ENCODE data around the gene BBS9.
"Not testable (repeated sequence)": the region's sequence is repeated elsewhere in the genome, so short reads cannot be mapped to it uniquely, and the experiment has no call there.

BBS9 gene

DNA sequence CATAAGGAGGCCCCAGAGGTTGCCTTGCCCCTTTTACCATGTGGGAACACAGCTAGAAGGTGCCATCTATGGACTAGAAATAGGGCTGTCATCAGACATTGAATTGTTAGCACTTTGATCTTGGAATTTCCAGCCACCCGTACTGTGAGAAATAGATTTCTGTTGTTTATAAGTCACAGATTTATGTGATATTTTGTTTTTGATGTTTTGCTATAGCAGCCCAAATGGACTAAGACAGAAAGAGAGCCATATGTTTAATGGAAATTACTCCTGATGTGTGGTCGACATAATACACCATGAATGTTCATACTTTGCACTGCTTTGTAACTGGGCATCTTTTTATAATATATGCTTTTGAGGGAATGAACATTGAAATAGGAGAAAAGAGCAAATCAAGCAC, 302.2 kb downstream of the BBS9 start:
- no peak for DNase-seq (ENCODE audit: low read depth in 2 of 2)

DNA sequence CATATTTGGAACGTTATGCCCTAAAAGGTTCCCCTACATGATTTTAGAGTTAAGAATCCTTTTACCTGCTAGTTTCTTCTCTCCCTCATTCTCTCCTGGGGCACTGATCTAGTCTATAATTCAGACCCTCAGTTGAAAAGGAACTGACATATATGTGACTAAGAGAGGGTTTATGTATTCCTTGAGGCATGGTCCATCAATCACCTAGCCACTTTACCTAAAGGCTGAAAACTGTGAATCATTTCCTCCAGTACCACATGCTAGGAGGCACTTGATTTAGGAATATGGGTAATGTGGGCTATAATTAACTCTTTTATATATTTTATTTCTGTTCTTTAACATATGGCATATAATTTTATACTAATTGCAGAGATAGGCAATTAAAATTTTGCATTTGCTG, 303.5 kb downstream of the BBS9 start:
- DNase-seq (ENCODE audit: low read depth in 2 of 2) = no peak

DNA sequence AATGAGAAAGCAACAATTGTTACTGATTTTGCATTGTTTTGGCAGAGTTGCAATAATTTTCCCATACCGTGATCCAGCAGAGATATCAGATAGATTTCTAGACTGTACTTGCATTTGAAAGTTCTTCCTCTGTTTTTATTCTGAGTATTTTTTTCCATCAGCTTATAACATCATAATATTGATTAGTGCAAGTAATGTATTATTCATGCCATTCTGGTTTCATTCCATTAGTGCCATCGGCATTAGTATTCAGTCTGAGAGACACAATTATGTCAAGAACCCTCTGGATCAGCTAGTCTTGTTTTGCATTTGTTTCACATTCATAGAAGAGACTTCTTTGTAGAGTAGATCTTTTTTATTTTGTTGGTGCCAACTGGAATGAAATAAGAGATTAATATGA, 304.0 kb downstream of the BBS9 start:
- no peak for DNase-seq (ENCODE audit: low read depth in 2 of 2)

DNA sequence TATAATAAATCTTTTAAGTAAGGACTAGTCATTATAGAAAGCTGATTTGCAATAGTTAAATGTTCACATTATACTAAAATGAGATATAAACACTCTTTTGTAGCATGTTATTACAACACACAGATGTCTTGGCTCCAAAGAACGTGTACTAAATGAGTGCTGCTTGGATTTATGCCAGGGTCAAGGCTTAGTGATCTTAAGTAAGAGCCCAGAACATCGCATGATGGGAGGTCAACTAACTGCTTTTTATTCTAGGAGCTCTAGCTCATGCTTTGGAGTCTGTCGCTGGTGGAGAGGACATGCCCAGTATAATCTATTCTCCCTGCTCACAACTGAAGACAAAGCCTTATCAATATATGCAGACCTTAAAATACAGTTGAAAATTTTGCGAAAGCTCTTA, 315.1 kb downstream of the BBS9 start:
- DNase-seq (ENCODE audit: low read depth in 2 of 2) = no peak

DNA sequence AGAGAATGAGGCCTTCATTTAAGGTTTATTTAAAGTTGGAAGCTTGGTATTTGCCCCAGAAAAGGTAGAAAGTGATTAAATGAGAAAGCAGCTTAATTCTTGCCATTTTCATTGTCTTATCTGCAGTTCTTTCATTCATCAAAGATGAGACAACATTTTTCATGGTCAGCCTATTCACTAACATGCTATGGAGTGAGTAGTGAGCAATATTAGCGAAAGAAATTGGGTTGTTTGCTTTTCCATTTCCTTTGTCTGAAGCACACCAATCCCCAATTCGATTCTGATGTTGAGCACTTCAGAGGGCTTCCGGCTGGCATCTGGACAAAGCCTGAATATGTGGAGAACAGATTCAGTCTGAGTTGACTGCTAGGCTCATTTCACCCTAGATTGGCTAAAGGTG, 317.2 kb downstream of the BBS9 start:
- no peak for DNase-seq (ENCODE audit: low read depth in 2 of 2)

DNA sequence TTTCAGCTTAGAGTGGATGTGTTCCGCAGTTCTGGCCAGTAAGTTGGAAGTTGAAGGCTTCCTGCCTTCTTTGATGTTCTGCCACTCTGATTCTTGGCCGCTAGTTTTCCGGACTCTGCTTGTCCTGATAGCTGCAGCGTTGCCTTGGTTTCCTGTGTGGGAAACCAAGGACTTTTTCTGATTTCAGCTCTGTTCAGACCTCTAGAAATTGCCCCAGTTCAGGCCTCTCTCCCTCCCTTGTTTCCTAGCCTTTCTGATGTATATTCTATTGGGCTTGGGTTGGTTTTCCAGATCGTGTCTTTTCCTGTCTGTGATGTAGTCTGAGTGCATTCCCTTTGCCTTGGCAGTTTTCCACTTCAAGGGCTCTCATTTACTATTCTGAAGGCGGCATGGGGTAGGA, 318.7 kb downstream of the BBS9 start:
- no peak for DNase-seq (ENCODE audit: low read depth in 2 of 2)

DNA sequence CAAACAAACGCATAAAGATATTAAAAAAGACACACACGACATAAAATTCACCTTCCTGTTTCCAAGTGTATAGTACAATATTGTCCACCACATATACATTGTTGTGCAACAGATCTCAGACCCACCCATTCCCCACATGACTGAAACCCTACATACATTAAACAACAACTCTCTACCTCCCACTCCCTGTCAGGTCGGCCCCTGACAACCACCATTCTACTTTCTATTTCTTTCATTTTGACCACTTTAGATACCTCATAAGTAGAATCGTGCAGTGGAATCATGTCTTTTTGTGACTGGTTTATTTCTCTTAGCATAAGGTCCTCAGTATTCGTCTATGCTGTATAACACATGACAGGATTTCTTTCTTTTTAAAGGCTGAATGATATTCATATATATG, 320.5 kb downstream of the BBS9 start:
- no peak for DNase-seq (ENCODE audit: low read depth in 2 of 2)

DNA sequence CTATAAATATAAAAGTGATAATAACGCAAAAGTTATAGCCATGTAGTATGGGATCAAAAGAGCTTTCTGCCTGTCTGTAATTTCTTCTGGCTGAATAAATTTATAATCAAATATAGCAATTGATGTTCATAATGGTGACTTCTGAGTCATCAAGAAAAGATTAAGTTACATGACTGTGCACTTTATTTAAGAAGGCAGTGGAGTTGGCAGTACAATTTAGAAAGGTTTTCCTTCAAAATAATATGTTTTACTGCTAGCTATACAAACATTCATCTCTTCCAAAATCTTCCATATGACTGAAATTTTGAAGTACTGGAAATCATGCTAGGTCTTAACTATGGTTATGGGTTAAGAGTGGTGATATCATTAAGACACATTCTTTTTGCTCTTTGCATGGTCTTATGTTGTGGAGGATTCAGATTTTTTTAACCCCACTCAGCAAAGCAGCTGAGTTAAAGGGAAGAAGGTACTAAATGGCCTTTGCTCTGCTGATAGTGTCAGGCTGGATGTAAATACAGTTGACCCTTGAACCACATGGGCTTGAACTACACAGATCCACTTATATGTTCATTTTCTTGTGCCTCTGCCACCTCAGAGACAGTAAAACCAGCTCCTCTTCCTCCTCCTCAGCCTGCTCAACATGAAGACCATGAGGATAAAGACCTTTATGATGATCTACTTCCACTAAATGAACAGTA, 323.6 kb downstream of the BBS9 start:
- DNase-seq (ENCODE audit: low read depth in 2 of 2) = no peak

DNA sequence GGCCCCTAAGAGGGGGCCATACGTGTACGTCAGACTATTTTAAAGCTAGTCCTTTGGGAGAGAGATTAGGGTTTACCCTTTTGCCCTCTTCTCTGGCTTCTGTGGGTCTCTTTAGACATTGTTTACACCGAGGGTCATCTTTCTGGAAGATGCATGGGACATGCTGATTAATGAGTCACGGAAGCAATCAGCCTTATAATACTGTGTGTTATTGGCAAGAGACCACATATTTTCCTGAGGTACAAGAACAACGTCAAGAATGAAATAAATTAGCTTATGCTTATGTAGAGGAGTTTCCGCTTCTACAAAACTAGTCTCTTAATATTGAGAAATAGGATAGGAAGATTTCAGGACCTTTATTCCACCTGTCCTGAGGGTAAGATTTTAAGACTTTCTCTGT, 327.7 kb downstream of the BBS9 start:
- DNase-seq (ENCODE audit: low read depth in 2 of 2) = no peak

DNA sequence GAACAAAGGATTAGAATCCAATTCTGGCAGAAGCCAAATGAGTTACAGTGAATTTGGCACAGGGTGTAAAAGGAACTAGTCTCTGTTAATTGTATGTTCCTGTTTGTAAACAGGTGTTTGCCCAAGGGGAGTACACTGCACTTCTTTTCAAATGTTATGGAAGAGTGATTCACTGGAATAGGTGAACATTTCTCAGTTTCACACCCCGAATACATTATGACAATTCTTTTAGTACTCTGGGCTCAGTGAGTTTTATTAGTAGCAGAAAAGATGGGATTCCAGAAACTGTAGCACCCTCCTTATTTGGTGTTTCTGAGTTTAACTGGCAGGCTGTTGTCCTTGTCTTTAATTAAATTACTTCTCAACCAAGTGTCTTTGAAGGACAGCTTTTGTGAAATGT, 329.2 kb downstream of the BBS9 start:
- DNase-seq (ENCODE audit: low read depth in 2 of 2) = no peak

DNA sequence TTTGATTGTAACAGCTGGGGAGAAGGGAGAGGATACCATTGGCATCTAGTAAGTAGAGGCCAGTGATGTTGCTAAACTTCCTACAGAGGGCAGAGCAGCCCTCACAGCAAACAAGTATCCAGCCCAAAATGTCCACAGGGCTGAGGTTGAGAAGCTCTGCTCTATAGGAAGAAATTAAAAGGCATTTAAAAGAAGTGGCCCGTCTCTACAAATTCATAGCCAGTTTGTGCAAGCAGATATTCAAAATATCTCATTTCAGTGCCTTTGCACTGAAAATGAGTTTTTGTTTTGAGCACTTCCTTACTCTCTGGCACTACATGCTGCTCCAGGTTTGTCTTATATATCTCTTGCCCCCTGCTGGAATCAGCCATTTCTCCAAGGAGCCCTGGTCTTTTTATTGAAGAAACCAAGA, 330.0 kb downstream of the BBS9 start:
- DNase-seq (ENCODE audit: low read depth in 2 of 2) = no peak

DNA sequence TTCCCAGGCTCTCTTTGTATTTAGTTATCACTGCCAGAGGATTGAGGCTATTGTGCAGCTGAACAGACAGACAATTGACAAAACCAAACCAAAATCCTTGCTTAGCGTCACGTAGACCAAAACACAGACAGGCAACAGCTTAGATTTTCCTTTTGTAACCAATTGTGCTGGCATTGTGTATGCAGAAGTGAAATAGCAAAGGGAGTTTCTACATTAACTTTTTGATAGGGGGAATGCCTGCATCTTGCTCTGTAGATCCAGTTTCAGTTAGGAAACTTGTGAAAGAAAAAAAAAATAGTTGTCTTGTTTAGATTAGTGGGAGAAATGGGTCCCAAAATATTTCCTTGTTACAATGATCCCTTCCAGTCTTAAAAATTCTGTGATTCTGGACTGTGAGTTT, 333.8 kb downstream of the BBS9 start:
- no peak for DNase-seq (ENCODE audit: low read depth in 2 of 2)

DNA sequence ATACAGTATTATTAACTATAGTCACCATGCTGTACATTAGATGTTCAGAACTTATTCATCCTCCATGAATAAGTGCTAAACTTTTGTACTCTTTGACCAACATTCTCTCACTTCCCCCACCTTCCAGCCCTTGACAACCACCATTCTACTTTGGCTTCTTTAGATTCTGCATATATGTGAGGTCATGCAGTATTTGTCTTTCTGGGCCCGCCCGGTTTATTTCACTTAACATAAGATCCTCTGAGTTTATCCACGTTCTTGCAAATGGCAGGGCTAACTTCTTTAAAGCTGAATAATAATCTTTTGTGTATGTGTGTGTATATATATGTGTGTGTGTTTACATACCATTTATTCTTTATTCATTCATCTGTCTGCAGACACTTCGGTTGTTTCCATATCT, 336.8 kb downstream of the BBS9 start:
- DNase-seq (ENCODE audit: low read depth in 2 of 2) = no peak

DNA sequence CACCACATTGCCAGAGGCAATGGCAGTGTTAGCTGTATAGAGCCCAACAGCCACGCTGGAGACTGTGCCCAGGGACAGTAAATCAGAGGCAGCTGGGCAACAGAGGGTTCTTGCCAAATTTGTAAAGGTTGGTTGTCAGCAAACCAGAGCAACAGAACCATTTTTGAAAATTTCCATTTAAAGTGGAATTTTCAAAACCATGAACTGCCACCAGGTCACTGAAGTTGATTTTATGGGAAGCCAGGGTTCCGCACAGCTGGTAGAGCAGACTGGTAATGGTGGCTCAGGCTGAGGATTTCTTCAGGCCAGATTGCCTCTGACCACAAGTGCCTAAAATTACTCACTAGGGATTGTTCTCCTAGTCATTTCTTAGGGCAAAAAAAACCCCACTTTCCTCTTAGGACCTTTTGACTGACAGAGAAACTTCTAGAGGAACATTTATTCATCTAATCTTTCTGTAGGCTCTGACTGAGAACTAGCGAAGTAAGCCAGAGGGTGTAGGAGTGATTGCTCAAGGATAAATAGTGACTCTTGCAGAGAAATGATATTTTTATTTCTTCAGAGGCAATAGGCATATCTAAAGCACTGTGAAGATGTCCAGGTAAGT, 342.4 kb downstream of the BBS9 start:
- no peak for DNase-seq (ENCODE audit: low read depth in 2 of 2)

DNA sequence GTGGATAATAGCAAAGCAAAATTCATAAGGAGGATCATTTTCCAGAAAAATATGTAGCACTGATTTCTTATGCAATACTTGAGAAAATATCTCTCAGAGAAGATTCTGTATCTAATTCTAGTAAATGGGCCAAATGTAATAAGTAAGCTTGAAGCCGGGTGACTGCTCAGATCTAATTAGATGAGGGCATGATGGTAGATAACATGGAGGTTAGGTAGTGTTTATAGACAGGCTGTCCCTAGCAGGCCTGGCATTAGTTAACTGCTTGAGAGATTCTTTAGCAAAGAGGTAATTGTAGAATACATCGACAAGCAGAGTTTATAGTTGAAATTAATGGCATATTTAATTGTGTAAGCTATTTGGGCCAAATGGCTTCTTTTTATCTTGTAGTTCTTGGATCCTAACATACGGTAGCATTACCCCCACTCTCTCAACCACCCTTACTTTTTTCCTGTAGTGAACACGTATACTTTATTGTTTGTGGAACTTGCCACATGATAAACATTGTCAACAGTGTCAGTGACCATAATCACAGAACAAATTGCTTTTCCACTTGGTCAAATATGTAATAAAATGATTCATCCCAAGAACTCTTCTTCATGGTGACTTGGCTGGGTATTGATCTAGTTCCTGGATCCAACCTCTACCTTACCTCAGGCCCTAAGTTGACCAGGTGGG, 343.1 kb downstream of the BBS9 start:
- DNase-seq (ENCODE audit: low read depth in 2 of 2) = no peak

DNA sequence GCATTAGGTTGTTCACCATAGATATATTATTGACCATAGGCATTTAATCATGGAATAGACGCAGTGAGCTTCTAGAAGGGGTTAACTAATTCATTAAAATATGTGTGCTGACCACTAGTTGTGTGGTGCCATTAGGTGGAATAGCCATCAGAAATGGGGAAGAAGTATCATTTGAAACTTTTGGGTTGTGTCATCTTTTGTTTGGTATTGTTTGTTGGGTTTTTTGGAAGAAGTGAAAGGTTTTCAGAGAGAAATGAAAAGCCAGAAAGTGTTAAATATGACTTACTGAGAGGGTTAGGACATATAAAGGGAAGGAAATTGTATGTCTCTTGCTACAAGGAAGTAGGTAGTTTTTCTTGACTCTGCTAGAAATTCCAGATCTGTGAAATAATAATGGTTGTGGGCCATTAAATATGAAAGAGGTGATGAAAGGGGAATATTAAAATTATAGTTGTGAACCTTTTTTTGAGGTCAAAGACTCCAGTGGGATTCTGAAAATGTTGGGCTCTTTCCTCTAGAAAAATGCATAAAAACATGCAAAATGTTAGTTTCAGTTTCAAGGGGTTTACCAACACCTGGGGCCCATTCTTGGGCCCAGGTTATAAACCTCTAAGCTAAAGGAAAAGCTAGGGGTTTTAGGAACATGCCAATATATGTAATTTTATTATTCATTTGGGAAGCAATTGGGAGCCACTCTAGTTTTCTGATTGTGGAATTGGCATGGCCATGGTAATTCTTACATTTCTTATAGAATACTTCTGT, 348.5 kb downstream of the BBS9 start:
- no peak for DNase-seq (ENCODE audit: low read depth in 2 of 2)

DNA sequence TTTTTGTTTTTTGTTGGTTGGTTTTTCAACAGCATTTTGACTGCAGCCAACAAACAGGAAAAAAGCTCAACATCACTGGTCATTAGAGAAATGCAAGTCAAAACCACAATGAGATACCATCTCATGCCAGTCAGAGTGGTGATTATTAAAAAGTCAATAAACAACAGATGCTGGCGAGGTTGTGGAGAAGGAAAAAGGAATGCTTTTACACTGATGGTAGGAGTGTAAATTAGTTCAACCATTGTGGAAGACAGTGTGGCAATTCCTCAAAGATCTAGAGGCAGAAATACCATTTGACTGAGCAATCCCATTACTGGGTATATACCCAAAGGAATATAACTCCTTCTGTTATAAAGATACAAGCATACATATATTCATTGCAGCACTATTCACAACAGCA, 355.1 kb downstream of the BBS9 start:
- DNase-seq (ENCODE audit: low read depth in 2 of 2) = not testable (repeated sequence)

DNA sequence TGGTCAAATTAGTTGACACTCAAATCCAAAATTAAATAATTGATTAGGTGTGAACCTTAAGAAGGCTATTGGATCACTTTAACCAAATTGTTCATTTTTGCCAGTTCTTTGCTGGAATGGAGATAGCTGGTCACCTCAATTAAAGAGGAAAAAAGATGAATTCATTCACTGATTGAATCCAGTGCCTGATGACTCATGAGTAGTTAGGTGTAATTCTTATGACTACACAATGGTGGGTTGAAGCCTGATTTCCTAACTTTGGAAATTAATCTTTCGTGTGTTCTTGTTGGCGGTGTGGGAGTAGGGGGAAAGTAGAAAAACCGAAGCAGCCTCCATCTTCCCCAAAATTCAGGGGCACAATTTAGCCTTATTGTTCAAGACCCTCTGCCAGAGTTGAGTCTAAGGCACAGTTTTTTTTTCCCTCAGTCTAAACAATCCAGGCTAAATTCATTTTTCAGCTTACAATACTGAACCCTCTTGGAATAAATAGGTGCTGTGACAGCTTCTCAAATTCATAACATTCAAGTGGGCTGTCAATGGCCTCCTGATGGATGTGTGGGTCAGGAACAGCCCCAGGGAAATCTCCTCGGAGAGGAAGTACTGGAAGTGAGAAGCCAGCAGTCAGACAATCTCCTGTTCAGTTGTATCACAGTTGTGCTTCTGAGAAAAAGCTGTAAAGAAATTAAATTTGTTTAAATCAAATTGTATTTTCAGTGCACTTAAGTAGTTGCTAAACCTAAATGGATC, 356.6 kb downstream of the BBS9 start:
- DNase-seq (ENCODE audit: low read depth in 2 of 2) = no peak

DNA sequence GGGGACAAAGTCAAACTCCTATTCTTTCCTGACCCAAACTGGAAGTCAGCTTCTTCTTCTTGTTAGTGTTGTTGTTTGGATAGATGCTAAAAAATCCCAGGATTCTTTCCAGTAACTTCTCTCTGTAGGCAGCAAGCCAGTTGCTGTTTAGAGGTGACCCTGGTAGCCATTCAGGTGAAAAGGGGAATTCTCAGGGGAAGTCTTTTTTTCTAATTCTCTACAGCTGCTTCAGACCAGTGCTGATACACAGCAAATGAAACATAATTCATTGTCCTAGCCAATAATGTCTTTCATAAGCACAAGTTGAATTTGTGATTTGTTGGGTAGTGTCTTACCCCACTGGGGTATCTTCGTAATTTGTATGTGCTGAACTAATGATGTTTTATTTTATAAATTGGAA, 357.3 kb downstream of the BBS9 start:
- DNase-seq (ENCODE audit: low read depth in 2 of 2) = no peak

DNA sequence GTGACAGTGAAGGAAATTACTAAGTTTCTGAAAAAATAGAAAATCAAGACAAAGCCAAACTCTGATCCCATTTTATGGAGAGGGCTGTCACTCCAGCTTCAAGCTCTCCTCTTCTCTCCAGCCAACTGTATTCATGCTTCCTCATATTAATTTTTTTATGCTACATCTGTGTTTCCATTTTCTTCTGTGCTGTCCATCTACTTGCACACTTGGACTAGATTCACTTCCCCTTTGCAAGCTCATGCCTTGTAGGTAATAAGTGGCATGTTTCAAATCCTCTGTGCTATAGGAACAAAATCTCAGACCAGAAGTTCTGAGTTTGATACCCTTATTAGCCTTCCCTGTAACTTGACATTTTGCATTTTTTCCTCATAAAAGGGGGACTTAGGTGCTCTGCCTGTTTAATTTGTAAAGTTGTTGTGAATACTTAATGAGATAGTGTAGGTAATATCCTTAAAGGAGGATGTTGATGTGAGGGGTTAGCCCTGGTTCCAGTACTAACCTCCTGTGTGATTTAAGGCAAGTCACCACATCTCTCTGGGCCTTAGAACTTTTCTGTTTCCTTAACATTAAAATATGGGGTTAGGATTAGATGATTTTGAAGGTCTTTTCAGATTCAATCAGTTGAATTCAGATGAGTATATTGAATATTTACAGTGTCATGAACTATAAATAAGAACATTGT, 358.8 kb downstream of the BBS9 start:
- no peak for DNase-seq (ENCODE audit: low read depth in 2 of 2)

DNA sequence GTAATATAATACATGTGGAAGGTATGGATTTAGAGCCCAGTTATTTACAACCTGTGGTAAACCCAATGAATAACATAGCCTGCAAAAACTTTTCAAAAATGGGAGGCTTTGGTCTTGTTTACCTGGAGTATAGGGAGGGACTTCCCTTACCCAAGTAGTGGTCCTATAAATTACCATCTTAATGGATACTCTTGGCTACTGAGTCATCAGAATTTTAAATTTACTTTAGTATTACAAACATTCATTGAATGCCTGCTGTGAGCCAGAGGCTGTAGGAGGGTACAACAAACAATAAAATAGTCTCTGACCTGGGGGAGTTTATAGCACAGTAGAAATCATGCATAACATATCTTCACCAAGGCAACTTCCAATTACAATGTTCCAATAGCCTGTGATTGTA, 365.1 kb downstream of the BBS9 start:
- DNase-seq (ENCODE audit: low read depth in 2 of 2) = no peak

Data from stimulated activated CD4-positive, alpha-beta T cell treated with anti-CD3 and anti-CD28 coated beads, Interleukin-1b, Interleukin-23, amount 100 ng/mL, for 1 hour (primary cell).